SU-DHL-6 (cell line): ENCODE measurements around the gene BCAS3.

Experiments used
- EZH2phosphoT487 ChIP-seq: fragments of 200-600 bp; sonication (generic), shearing (Covaris generic); conservative IDR thresholded peaks from 2 replicates; pipeline ENCODE4 v1.6.1; 2018; ENCODE audit warnings: mild to moderate bottlenecking, antibody characterized with exemption, low read length, moderate library complexity, mixed read lengths
- TF ChIP-seq, protein P1 (sequence below): fragments of 200-600 bp; sonication (generic); IDR thresholded peaks from one replicate; pipeline ENCODE4 v1.5.1; 2017; ENCODE audit warnings: antibody characterized with exemption, mild to moderate bottlenecking, low read length, moderate library complexity; ENCODE audit not compliant: insufficient read depth, poor library complexity, severe bottlenecking

DNA sequence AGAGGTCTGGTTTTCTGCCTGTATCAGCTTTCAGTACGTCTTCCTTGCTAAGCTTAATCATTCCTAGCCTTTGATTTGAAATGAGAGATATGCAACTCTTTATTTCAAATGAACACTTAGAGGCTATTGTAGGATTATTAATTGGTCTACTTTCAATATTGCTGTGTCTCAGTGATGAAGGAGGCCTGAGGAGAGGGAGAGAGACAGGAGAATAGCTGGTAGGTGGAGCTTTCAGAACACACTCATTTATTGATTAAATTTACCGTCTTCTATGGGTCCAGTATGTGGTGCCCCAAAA, 187.0 kb downstream of the BCAS3 start:
- TF ChIP-seq, protein P1, sequence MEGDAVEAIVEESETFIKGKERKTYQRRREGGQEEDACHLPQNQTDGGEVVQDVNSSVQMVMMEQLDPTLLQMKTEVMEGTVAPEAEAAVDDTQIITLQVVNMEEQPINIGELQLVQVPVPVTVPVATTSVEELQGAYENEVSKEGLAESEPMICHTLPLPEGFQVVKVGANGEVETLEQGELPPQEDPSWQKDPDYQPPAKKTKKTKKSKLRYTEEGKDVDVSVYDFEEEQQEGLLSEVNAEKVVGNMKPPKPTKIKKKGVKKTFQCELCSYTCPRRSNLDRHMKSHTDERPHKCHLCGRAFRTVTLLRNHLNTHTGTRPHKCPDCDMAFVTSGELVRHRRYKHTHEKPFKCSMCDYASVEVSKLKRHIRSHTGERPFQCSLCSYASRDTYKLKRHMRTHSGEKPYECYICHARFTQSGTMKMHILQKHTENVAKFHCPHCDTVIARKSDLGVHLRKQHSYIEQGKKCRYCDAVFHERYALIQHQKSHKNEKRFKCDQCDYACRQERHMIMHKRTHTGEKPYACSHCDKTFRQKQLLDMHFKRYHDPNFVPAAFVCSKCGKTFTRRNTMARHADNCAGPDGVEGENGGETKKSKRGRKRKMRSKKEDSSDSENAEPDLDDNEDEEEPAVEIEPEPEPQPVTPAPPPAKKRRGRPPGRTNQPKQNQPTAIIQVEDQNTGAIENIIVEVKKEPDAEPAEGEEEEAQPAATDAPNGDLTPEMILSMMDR: no peak
- TF ChIP-seq EZH2phosphoT487: no peak
